ENCODE results near the gene GBF1. TPM values are rescaled to one million over a fixed set of nuclear protein-coding genes. Genes with fewer than 3 reads are reported as not detected.
A peak's percentile ranks its signal among the peaks of the same experiment; 100 is the strongest.

The GBF1 gene
- total RNA-seq, 1 experiment from 2014 or later = 28.3 TPM

GRCh38 chr10:102222797-102223196, 22.5 kb upstream of the GBF1 start:
- Histone ChIP-seq H3K4me1 (replicated peaks; ENCODE audit: insufficient read depth) (peaks cover 7% of the 10 kb centered on the region), H3K27me3 (ENCODE audit: insufficient read depth, low read depth) (no peaks in the 10 kb centered on the region), H3K9me3 (ENCODE audit: insufficient read depth, low read depth) (no peaks in the 10 kb centered on the region), H3K4me2 (no peak overlapping the region), H4K20me1 (ENCODE audit: insufficient read depth) (no peaks in the 10 kb centered on the region), H3F3A (ENCODE audit: insufficient read depth, low read depth) (peaks cover 4% of the 10 kb centered on the region; the same call in 1 of the 2 replicates), H3K27ac (no peak overlapping the region), H2AFZ (no peak overlapping the region), H3K36me3 (ENCODE audit: low read depth) (no peaks in the 10 kb centered on the region), H3K79me2 (ENCODE audit: low read depth) (no peaks in the 10 kb centered on the region), H3K9me2 (ENCODE audit: insufficient read depth) (no peaks in the 10 kb centered on the region), H3K4me3 (no peak overlapping the region)
- TF ChIP-seq EZH2 (IDR thresholded peaks at IDR 0.05; ENCODE audit: low read depth) (no peak), CTCF (conservative IDR thresholded peaks at IDR 0.05) (no peak)
- intact Hi-C loops (cut with micrococcal nuclease; ENCODE audit: unreplicated experiment) = no loop called here
- BruUV-seq (replicated peaks) = no TSS peak
- DNase-seq = no peak
- ChIA-PET POLR2A (ENCODE audit: unreplicated experiment) (no interaction called here), CTCF (no interaction called here)

- H3K27ac ChIP-seq = no peak within 1 kb of the TSS
- no peak within 1 kb of the TSS for H2AFZ ChIP-seq
- ChIA-PET POLR2A (ENCODE audit: unreplicated experiment) (interaction anchor here (0.7 kb wide), 2 partner anchors 22 to 1055 kb away, joined by 3 to 16 read pairs; no protein-coding TSS in a partner anchor), CTCF (interaction anchor here (0.6 to 1.5 kb wide), 3 partner anchors 29 to 1829 kb away, joined by 3 to 4 read pairs (median 4); no protein-coding TSS in a partner anchor)
- H3K4me3 ChIP-seq = no peak within 1 kb of the TSS
- no peaks in the 10 kb centered on the region for H3K9me3 ChIP-seq (ENCODE audit: insufficient read depth, low read depth)
- TF ChIP-seq CTCF (conservative IDR thresholded peaks at IDR 0.05) = no peak
- TF ChIP-seq EZH2 (IDR thresholded peaks at IDR 0.05; ENCODE audit: low read depth) = no peak
- intact Hi-C loops (cut with micrococcal nuclease; ENCODE audit: unreplicated experiment) = no loop called here
- peak; percentile 57 to 86 for DNase-seq
- H3K4me2 ChIP-seq = peak within 1 kb of the TSS; percentile 49
- H3K4me1 ChIP-seq (replicated peaks; ENCODE audit: insufficient read depth) = peaks cover 7% of the 10 kb centered on the region
- H3K36me3 ChIP-seq (ENCODE audit: low read depth) = no peaks in the 10 kb centered on the region
- H3K79me2 ChIP-seq (ENCODE audit: low read depth) = no peaks in the 10 kb centered on the region
- H4K20me1 ChIP-seq (ENCODE audit: insufficient read depth) = no peaks in the 10 kb centered on the region
- no TSS peak for BruUV-seq (replicated peaks)
- H3K9me2 ChIP-seq (ENCODE audit: insufficient read depth) = no peaks in the 10 kb centered on the region
- no peaks in the 10 kb centered on the region for H3K27me3 ChIP-seq (ENCODE audit: insufficient read depth, low read depth)
- H3F3A ChIP-seq (ENCODE audit: insufficient read depth, low read depth) = peaks cover 4% of the 10 kb centered on the region; the same call in 1 of the 2 replicates
These were observed 19.4 kb upstream of the GBF1 start, which contains the start of gene ELOVL3 for GRCh38 chr10:102225646-102226541. TSS of gene ELOVL3 (plus strand) at chr10:102226299. CDS start at chr10:102226549, 250 bp downstream.

GRCh38 chr10:102226542-102226870, 18.8 kb upstream of the GBF1 start:
- no peaks in the 10 kb centered on the region for H4K20me1 ChIP-seq (ENCODE audit: insufficient read depth)
- H3K4me3 ChIP-seq = no peak overlapping the region
- intact Hi-C loops (cut with micrococcal nuclease; ENCODE audit: unreplicated experiment) = no loop called here
- CTCF ChIA-PET = interaction anchor here (0.6 to 1.5 kb wide), 2 partner anchors 57 to 1829 kb away, joined by 3 to 4 read pairs; no protein-coding TSS in a partner anchor
- POLR2A ChIA-PET (ENCODE audit: unreplicated experiment) = interaction anchor here (0.7 kb wide), 2 partner anchors 22 to 1054 kb away, joined by 3 to 16 read pairs; no protein-coding TSS in a partner anchor
- H3K9me2 ChIP-seq (ENCODE audit: insufficient read depth) = no peaks in the 10 kb centered on the region
- no peak for DNase-seq
- TF ChIP-seq EZH2 (IDR thresholded peaks at IDR 0.05; ENCODE audit: low read depth) (no peak), CTCF (conservative IDR thresholded peaks at IDR 0.05) (no peak)
- H3K79me2 ChIP-seq (ENCODE audit: low read depth) = no peaks in the 10 kb centered on the region
- BruUV-seq (replicated peaks) = no TSS peak
- H3K4me2 ChIP-seq = peak overlapping the region; percentile 49
- peaks cover 7% of the 10 kb centered on the region for H3K4me1 ChIP-seq (replicated peaks; ENCODE audit: insufficient read depth)
- H3K36me3 ChIP-seq (ENCODE audit: low read depth) = no peaks in the 10 kb centered on the region
- no peaks in the 10 kb centered on the region for H3K27me3 ChIP-seq (ENCODE audit: insufficient read depth, low read depth)
- peaks cover 4% of the 10 kb centered on the region; the same call in 1 of the 2 replicates for H3F3A ChIP-seq (ENCODE audit: insufficient read depth, low read depth)
- no peaks in the 10 kb centered on the region for H3K9me3 ChIP-seq (ENCODE audit: insufficient read depth, low read depth)
- H2AFZ ChIP-seq = no peak overlapping the region
- no peak overlapping the region for H3K27ac ChIP-seq
